ENCODE results near the gene MT1A. TPM values are rescaled to one million over a fixed set of nuclear protein-coding genes. Genes with fewer than 3 reads are reported as not detected.

MT1A gene
- total RNA-seq, 1 donor from 2014 or later: not detected

- no peak overlapping the region for H3K27ac Mint-ChIP-seq (ENCODE audit: unreplicated experiment)
- no peaks in the 10 kb centered on the region for H3K36me3 Mint-ChIP-seq (ENCODE audit: unreplicated experiment)
- H3K27me3 Mint-ChIP-seq (ENCODE audit: unreplicated experiment): peaks cover 29% of the 10 kb centered on the region
- TF ChIP-seq CTCF (IDR thresholded peaks at IDR 0.05): no peak
- DNase-seq (ENCODE audit: extremely low spot score, unreplicated experiment): no peak
- no peak overlapping the region for H3K4me3 Mint-ChIP-seq (ENCODE audit: unreplicated experiment)
- no peaks in the 10 kb centered on the region for H3K9me3 Mint-ChIP-seq (ENCODE audit: unreplicated experiment)
- H3K4me1 Mint-ChIP-seq (ENCODE audit: unreplicated experiment): peaks cover 12% of the 10 kb centered on the region
Observed at GRCh38 chr16:56649820-56650219, 11.4 kb downstream of the MT1A start.

GRCh38 chr16:56651586-56651985 lies 13.1 kb downstream of the MT1A start, which contains the start of gene MT1B:
Gene MT1B, plus strand, starts transcription at chr16:56651886. Its CDS starts 68 bp downstream, at chr16:56651954.
- Mint-ChIP-seq H3K27me3 (ENCODE audit: unreplicated experiment) (peaks cover 15% of the 10 kb centered on the region), H3K27ac (ENCODE audit: unreplicated experiment) (no peak within 1 kb of the TSS), H3K4me3 (ENCODE audit: unreplicated experiment) (no peak within 1 kb of the TSS), H3K36me3 (ENCODE audit: unreplicated experiment) (no peaks in the 10 kb centered on the region), H3K4me1 (ENCODE audit: unreplicated experiment) (peaks cover 13% of the 10 kb centered on the region), H3K9me3 (ENCODE audit: unreplicated experiment) (no peaks in the 10 kb centered on the region)
- no peak for DNase-seq (ENCODE audit: extremely low spot score, unreplicated experiment)
- no peak for TF ChIP-seq CTCF (IDR thresholded peaks at IDR 0.05)

GRCh38 chr16:56652600-56652999 lies 14.1 kb downstream of the MT1A start:
- no peak for TF ChIP-seq CTCF (IDR thresholded peaks at IDR 0.05)

GRCh38 chr16:56653218-56653617 lies 14.8 kb downstream of the MT1A start:
- no peak for TF ChIP-seq CTCF (IDR thresholded peaks at IDR 0.05)
- no peak overlapping the region for H3K27ac Mint-ChIP-seq (ENCODE audit: unreplicated experiment)
- no peak for DNase-seq (ENCODE audit: extremely low spot score, unreplicated experiment)
- H3K4me3 Mint-ChIP-seq (ENCODE audit: unreplicated experiment): no peak overlapping the region
- H3K4me1 Mint-ChIP-seq (ENCODE audit: unreplicated experiment): peaks cover 21% of the 10 kb centered on the region
- no peaks in the 10 kb centered on the region for H3K9me3 Mint-ChIP-seq (ENCODE audit: unreplicated experiment)
- no peaks in the 10 kb centered on the region for H3K36me3 Mint-ChIP-seq (ENCODE audit: unreplicated experiment)
- H3K27me3 Mint-ChIP-seq (ENCODE audit: unreplicated experiment): peaks cover 8% of the 10 kb centered on the region

More at GRCh38 chr16:56652600-56652999, 14.1 kb downstream of the MT1A start:
- H3K27me3 Mint-ChIP-seq (ENCODE audit: unreplicated experiment): peaks cover 8% of the 10 kb centered on the region
- peaks cover 17% of the 10 kb centered on the region for H3K4me1 Mint-ChIP-seq (ENCODE audit: unreplicated experiment)
- no peak overlapping the region for H3K27ac Mint-ChIP-seq (ENCODE audit: unreplicated experiment)
- H3K4me3 Mint-ChIP-seq (ENCODE audit: unreplicated experiment): no peak overlapping the region
- no peaks in the 10 kb centered on the region for H3K36me3 Mint-ChIP-seq (ENCODE audit: unreplicated experiment)
- no peaks in the 10 kb centered on the region for H3K9me3 Mint-ChIP-seq (ENCODE audit: unreplicated experiment)
- DNase-seq (ENCODE audit: extremely low spot score, unreplicated experiment): no peak

GRCh38 chr16:56657555-56658326 lies 19.3 kb downstream of the MT1A start, which contains the start of gene MT1F:
Gene MT1F, plus strand, starts transcription at chr16:56657959. Its CDS starts 100 bp downstream, at chr16:56658059.
- H3K4me1 Mint-ChIP-seq (ENCODE audit: unreplicated experiment): peaks cover 31% of the 10 kb centered on the region
- H3K27me3 Mint-ChIP-seq (ENCODE audit: unreplicated experiment): peaks cover 21% of the 10 kb centered on the region
- no peak for DNase-seq (ENCODE audit: extremely low spot score, unreplicated experiment)
- no peaks in the 10 kb centered on the region for H3K9me3 Mint-ChIP-seq (ENCODE audit: unreplicated experiment)
- H3K36me3 Mint-ChIP-seq (ENCODE audit: unreplicated experiment): peaks cover 1% of the 10 kb centered on the region
- no peak for TF ChIP-seq CTCF (IDR thresholded peaks at IDR 0.05)
- H3K4me3 Mint-ChIP-seq (ENCODE audit: unreplicated experiment): peak within 1 kb of the TSS; percentile 91
- no peak within 1 kb of the TSS for H3K27ac Mint-ChIP-seq (ENCODE audit: unreplicated experiment)

All from osteocyte (in vitro differentiated cells).